WTC11 (cell line): ENCODE data around the gene GAA. TPM values are rescaled to one million over a fixed set of nuclear protein-coding genes. Genes with fewer than 3 reads are reported as not detected.

Experiments used
- ATAC-seq: fragments of 200-7000 bp; cut with Tn5 transposase; 2 replicates; pipeline ENCODE4 v1.10.0; 2021; ENCODE audit warnings: mild to moderate bottlenecking, moderate library complexity
- CTCF ChIA-PET: fragments of 300-600 bp; sonication (Branson Sonifier 250); formaldehyde crosslinking; loops from one replicate; lab custom pipeline; 2021; ENCODE audit warnings: antibody characterized with exemption; lab: Charles Lee
- POLR2A ChIA-PET: fragments of 350-600 bp; sonication (Branson Sonifier 250); formaldehyde crosslinking; loops from one replicate; lab custom pipeline; 2021; ENCODE audit warnings: antibody characterized with exemption; lab: Charles Lee
- DNase-seq: peaks from one replicate; pipeline ENCODE4 v3.0.0; 2021; ENCODE audit warnings: low spot score
- H3K27ac Mint-ChIP-seq: 2 replicates; pipeline ENCODE4 v1.8.0; 2021; ENCODE audit warnings: mixed read lengths
- H3K27me3 Mint-ChIP-seq: 2 replicates; pipeline ENCODE4 v1.8.0; 2021; ENCODE audit warnings: low read depth, mild to moderate bottlenecking, moderate library complexity, mixed read lengths
- H3K36me3 Mint-ChIP-seq: 2 replicates; pipeline ENCODE4 v1.8.0; 2021; ENCODE audit warnings: mixed read lengths
- H3K4me1 Mint-ChIP-seq: 2 replicates; pipeline ENCODE4 v1.8.0; 2022; ENCODE audit warnings: mixed read lengths
- H3K4me3 Mint-ChIP-seq: 2 replicates; pipeline ENCODE4 v1.8.0; 2021; ENCODE audit warnings: mild to moderate bottlenecking, moderate library complexity, mixed read lengths
- H3K9me3 Mint-ChIP-seq: 2 replicates; pipeline ENCODE4 v1.8.0; 2021; ENCODE audit warnings: mixed read lengths
- ARID4B ChIP-seq: sonication (generic); formaldehyde crosslinking; IDR thresholded peaks from 2 replicates; pipeline ENCODE4 v1.8.0; 2023; ENCODE audit warnings: missing genetic modification reagents, mild to moderate bottlenecking, borderline replicate concordance
- ATF1 ChIP-seq: sonication (generic); formaldehyde crosslinking; IDR thresholded peaks from 2 replicates; pipeline ENCODE4 v1.8.1; 2023; ENCODE audit warnings: mild to moderate bottlenecking, moderate library complexity, missing genetic modification reagents
- ATF3 ChIP-seq: sonication (generic); formaldehyde crosslinking; conservative IDR thresholded peaks from 2 replicates; pipeline ENCODE4 v1.8.1; 2022; ENCODE audit warnings: mild to moderate bottlenecking, missing genetic modification reagents
- CTCF ChIP-seq: fragments of 200-600 bp; IDR thresholded peaks from 2 replicates; pipeline ENCODE4 v1.8.0; 2022; ENCODE audit warnings: antibody characterized with exemption
- ELF4 ChIP-seq: sonication (generic); formaldehyde crosslinking; IDR thresholded peaks from 2 replicates; pipeline ENCODE4 v1.8.1; 2022; ENCODE audit warnings: low read depth, mild to moderate bottlenecking, moderate library complexity, missing genetic modification reagents
- GRHL2 ChIP-seq: fragments of 250-450 bp; sonication (Bioruptor Pico); IDR thresholded peaks from 2 replicates; pipeline ENCODE4 v1.8.0; 2022; ENCODE audit warnings: mild to moderate bottlenecking, moderate library complexity; ENCODE audit not compliant: insufficient replicate concordance, severe bottlenecking
- GTF2I ChIP-seq: fragments of 250-450 bp; sonication (Bioruptor Pico); conservative IDR thresholded peaks from 2 replicates; pipeline ENCODE4 v1.4.0; 2021; ENCODE audit warnings: mild to moderate bottlenecking
- JUN ChIP-seq: sonication (generic); formaldehyde crosslinking; IDR thresholded peaks from 2 replicates; pipeline ENCODE4 v1.8.0; 2023; ENCODE audit warnings: mild to moderate bottlenecking, missing genetic modification reagents
- NFE2L1 ChIP-seq: sonication (generic); formaldehyde crosslinking; IDR thresholded peaks from 2 replicates; pipeline ENCODE4 v1.8.1; 2023; ENCODE audit warnings: missing genetic modification reagents
- NR2C2 ChIP-seq: sonication (generic); formaldehyde crosslinking; IDR thresholded peaks from 2 replicates; pipeline ENCODE4 v1.8.0; 2022; ENCODE audit warnings: mild to moderate bottlenecking, missing genetic modification reagents
- SOX15 ChIP-seq: fragments of 250-450 bp; sonication (Bioruptor Pico); IDR thresholded peaks from 2 replicates; pipeline ENCODE4 v1.9.0; 2021; ENCODE audit warnings: mild to moderate bottlenecking
- TEAD1 ChIP-seq: sonication (generic); formaldehyde crosslinking; IDR thresholded peaks from 2 replicates; pipeline ENCODE4 v1.8.0; 2022; ENCODE audit warnings: mild to moderate bottlenecking, missing genetic modification reagents
- TP53 ChIP-seq: sonication (generic); formaldehyde crosslinking; IDR thresholded peaks from 2 replicates; pipeline ENCODE4 v1.8.1; 2023; ENCODE audit warnings: mild to moderate bottlenecking, missing genetic modification reagents
- ZNF232 ChIP-seq: sonication (generic); formaldehyde crosslinking; IDR thresholded peaks from 2 replicates; pipeline ENCODE4 v1.8.0; 2022; ENCODE audit warnings: mild to moderate bottlenecking, missing genetic modification reagents
- total RNA-seq: library from RNA; stranded (reverse); gene quantifications from 3 replicates; pipeline ENCODE4 v1.2.3, GENCODE V29; 2021
- TF ChIP-seq, protein P1 (sequence below): sonication (generic); formaldehyde crosslinking; IDR thresholded peaks from 2 replicates; pipeline ENCODE4 v1.8.0; 2023; ENCODE audit warnings: mild to moderate bottlenecking, missing genetic modification reagents
- TF ChIP-seq, protein P2 (sequence below): sonication (generic); formaldehyde crosslinking; IDR thresholded peaks from 2 replicates; pipeline ENCODE4 v1.8.0; 2022; ENCODE audit warnings: missing genetic modification reagents
- TF ChIP-seq, protein P3 (sequence below): sonication (generic); formaldehyde crosslinking; IDR thresholded peaks from 2 replicates; pipeline ENCODE4 v1.8.1; 2023; ENCODE audit warnings: mild to moderate bottlenecking, missing genetic modification reagents
- TF ChIP-seq, protein P4 (sequence below): fragments of 250-450 bp; sonication (Bioruptor Pico); conservative IDR thresholded peaks from 2 replicates; pipeline ENCODE4 v1.9.0; 2021; ENCODE audit warnings: mild to moderate bottlenecking

Gene GAA
- total RNA-seq, 1 experiment from 2014 or later = 91.6 TPM

- peaks cover 28% of the 10 kb centered on the region for H3K4me1 Mint-ChIP-seq
- peaks cover 5% of the 10 kb centered on the region for H3K9me3 Mint-ChIP-seq
- no peak for ATAC-seq
- no peak for TF ChIP-seq GRHL2 (CRISPR knock-in tag)
- ChIA-PET POLR2A (no interaction called here), CTCF (interaction anchor here (0.9 to 1.9 kb wide), 4 partner anchors 39 to 197 kb away, joined by 4 to 5 read pairs (median 4); no protein-coding TSS in a partner anchor)
- no peak overlapping the region for H3K4me3 Mint-ChIP-seq
- no peak for DNase-seq
- H3K27ac Mint-ChIP-seq = no peak overlapping the region
- no peaks in the 10 kb centered on the region for H3K36me3 Mint-ChIP-seq
- peaks cover 10% of the 10 kb centered on the region for H3K27me3 Mint-ChIP-seq
These were observed 62.8 kb downstream of the GAA start for GRCh38 chr17:80164185-80164584.

DNA sequence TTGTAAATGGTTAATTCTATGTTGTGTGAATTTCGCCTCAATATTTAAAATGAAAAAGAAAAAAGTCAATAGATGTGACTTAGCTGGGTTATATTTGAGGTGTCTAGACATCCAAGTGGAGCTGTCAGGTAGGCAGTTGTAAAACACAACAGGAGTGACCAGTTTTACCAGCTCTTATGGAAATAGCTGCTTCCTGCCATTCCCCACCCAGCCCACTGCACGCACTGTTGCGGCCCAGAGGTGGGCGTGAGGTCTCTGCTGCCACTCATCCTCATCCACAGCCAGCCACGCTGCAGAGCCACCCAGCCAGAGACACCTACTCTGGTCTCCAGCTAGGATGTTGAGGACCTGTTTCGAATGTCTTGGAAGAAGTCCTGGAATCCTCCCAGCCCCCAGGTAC lies 65.1 kb downstream of the GAA start:
- DNase-seq (no peak), ATAC-seq (no peak)
- Mint-ChIP-seq H3K9me3 (peaks cover 5% of the 10 kb centered on the region), H3K27me3 (no peaks in the 10 kb centered on the region; the same call in 1 of the 2 replicates), H3K36me3 (no peaks in the 10 kb centered on the region), H3K27ac (no peak overlapping the region), H3K4me1 (peaks cover 13% of the 10 kb centered on the region), H3K4me3 (no peak overlapping the region)
- no peak for TF ChIP-seq ATF3 (CRISPR knock-in tag)
- TF ChIP-seq TEAD1 = no peak
- TF ChIP-seq GTF2I (CRISPR knock-in tag) = no peak
- no peak for TF ChIP-seq ARID4B (CRISPR knock-in tag)
- TF ChIP-seq NR2C2 (CRISPR knock-in tag) = no peak
- TF ChIP-seq, protein P1, sequence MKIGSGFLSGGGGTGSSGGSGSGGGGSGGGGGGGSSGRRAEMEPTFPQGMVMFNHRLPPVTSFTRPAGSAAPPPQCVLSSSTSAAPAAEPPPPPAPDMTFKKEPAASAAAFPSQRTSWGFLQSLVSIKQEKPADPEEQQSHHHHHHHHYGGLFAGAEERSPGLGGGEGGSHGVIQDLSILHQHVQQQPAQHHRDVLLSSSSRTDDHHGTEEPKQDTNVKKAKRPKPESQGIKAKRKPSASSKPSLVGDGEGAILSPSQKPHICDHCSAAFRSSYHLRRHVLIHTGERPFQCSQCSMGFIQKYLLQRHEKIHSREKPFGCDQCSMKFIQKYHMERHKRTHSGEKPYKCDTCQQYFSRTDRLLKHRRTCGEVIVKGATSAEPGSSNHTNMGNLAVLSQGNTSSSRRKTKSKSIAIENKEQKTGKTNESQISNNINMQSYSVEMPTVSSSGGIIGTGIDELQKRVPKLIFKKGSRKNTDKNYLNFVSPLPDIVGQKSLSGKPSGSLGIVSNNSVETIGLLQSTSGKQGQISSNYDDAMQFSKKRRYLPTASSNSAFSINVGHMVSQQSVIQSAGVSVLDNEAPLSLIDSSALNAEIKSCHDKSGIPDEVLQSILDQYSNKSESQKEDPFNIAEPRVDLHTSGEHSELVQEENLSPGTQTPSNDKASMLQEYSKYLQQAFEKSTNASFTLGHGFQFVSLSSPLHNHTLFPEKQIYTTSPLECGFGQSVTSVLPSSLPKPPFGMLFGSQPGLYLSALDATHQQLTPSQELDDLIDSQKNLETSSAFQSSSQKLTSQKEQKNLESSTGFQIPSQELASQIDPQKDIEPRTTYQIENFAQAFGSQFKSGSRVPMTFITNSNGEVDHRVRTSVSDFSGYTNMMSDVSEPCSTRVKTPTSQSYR (CRISPR knock-in tag) = no peak
- TF ChIP-seq, protein P2, sequence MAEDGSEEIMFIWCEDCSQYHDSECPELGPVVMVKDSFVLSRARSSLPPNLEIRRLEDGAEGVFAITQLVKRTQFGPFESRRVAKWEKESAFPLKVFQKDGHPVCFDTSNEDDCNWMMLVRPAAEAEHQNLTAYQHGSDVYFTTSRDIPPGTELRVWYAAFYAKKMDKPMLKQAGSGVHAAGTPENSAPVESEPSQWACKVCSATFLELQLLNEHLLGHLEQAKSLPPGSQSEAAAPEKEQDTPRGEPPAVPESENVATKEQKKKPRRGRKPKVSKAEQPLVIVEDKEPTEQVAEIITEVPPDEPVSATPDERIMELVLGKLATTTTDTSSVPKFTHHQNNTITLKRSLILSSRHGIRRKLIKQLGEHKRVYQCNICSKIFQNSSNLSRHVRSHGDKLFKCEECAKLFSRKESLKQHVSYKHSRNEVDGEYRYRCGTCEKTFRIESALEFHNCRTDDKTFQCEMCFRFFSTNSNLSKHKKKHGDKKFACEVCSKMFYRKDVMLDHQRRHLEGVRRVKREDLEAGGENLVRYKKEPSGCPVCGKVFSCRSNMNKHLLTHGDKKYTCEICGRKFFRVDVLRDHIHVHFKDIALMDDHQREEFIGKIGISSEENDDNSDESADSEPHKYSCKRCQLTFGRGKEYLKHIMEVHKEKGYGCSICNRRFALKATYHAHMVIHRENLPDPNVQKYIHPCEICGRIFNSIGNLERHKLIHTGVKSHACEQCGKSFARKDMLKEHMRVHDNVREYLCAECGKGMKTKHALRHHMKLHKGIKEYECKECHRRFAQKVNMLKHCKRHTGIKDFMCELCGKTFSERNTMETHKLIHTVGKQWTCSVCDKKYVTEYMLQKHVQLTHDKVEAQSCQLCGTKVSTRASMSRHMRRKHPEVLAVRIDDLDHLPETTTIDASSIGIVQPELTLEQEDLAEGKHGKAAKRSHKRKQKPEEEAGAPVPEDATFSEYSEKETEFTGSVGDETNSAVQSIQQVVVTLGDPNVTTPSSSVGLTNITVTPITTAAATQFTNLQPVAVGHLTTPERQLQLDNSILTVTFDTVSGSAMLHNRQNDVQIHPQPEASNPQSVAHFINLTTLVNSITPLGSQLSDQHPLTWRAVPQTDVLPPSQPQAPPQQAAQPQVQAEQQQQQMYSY = no peak
- no peak for TF ChIP-seq ATF1
- TF ChIP-seq NFE2L1 (CRISPR knock-in tag) = no peak
- TF ChIP-seq, protein P3, sequence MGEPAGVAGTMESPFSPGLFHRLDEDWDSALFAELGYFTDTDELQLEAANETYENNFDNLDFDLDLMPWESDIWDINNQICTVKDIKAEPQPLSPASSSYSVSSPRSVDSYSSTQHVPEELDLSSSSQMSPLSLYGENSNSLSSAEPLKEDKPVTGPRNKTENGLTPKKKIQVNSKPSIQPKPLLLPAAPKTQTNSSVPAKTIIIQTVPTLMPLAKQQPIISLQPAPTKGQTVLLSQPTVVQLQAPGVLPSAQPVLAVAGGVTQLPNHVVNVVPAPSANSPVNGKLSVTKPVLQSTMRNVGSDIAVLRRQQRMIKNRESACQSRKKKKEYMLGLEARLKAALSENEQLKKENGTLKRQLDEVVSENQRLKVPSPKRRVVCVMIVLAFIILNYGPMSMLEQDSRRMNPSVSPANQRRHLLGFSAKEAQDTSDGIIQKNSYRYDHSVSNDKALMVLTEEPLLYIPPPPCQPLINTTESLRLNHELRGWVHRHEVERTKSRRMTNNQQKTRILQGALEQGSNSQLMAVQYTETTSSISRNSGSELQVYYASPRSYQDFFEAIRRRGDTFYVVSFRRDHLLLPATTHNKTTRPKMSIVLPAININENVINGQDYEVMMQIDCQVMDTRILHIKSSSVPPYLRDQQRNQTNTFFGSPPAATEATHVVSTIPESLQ (CRISPR knock-in tag) = no peak
- no peak for TF ChIP-seq TP53 (CRISPR knock-in tag)
- TF ChIP-seq, protein P4, sequence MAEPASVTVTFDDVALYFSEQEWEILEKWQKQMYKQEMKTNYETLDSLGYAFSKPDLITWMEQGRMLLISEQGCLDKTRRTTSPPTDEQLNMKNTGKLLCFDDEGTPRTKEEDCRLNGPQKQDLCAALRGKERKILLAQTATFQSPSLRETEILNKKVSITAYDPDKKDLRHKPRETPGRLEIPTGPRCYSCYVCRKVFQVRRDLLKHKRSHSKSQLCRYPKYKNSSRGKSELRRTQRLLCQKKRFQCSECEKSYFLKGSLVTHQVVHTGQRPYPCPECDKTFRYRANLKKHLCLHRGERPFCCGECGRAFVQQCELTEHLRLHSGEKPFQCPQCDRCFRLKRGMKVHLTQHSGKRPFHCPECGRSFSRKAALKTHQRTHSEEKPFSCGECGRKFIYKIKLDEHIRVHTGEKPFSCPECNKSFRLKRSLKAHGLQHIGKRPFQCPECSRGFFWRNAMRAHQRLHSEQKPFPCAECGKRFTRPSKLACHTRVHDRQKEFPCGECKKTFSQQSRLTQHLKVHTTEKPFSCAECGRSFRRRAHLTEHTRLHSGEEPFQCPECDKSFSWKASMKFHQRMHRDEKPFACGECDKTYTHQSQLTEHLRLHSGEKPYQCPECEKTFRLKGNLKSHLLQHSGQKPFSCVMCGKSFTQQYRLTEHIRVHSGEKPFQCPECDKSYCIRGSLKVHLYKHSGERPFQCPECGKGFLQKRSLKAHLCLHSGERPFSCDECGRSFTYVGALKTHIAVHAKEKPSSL (CRISPR knock-in tag) = no peak
- TF ChIP-seq JUN (CRISPR knock-in tag) = no peak
- TF ChIP-seq CTCF = no peak
- no peak for TF ChIP-seq SOX15 (CRISPR knock-in tag)
- no peak for TF ChIP-seq ZNF232 (CRISPR knock-in tag)
- TF ChIP-seq ELF4 (CRISPR knock-in tag) = no peak
- CTCF ChIA-PET = interaction anchor here (0.7 to 1.2 kb wide), 5 partner anchors 9 to 195 kb away, joined by 3 to 5 read pairs (median 4); partner anchors contain the start of gene GAA
- POLR2A ChIA-PET = interaction anchor here (0.7 kb wide), 2 partner anchors 19 to 120 kb away, joined by 3 to 4 read pairs; no protein-coding TSS in a partner anchor
